ENCODE results near the gene ATP6V1B1. TPM values are rescaled to one million over a fixed set of nuclear protein-coding genes. Genes with fewer than 3 reads are reported as not detected.

Gene ATP6V1B1
- total and polyA plus RNA-seq, 2 of the 4 experiments (the other 2 are of a cell fraction): 1.3 TPM; not detected in 1

GRCh38 chr2:70905443-70906421 is 30.0 kb upstream of the ATP6V1B1 start:
- Histone ChIP-seq H3K4me3 (ENCODE audit: insufficient read depth, low read depth, low read length) (no peak overlapping the region), H4K5ac (ENCODE audit: low read depth, low read length) (no peak overlapping the region), H2BK5ac (ENCODE audit: low read depth, low read length, poor library complexity, severe bottlenecking) (no peak overlapping the region), H2BK20ac (ENCODE audit: low read depth, low read length) (no peak overlapping the region), H3K4me1 (ENCODE audit: control insufficient read depth, insufficient read depth, low read length) (peaks cover 4% of the 10 kb centered on the region; the same call in 1 of the 2 replicates), H3K9ac (ENCODE audit: low read depth, low read length) (no peak overlapping the region), H3K14ac (replicated peaks; ENCODE audit: low read depth, low read length) (no peak overlapping the region), H4K91ac (ENCODE audit: insufficient read depth, low read depth, low read length) (no peak overlapping the region), H3K9me3 (ENCODE audit: control insufficient read depth, insufficient read depth, low read length) (no peaks in the 10 kb centered on the region), H2AK9ac (replicated peaks; ENCODE audit: low read depth, low read length, poor library complexity) (no peak overlapping the region), H2BK15ac (ENCODE audit: low read depth, low read length) (no peak overlapping the region), H3K9me1 (ENCODE audit: insufficient read depth, low read length) (no peaks in the 10 kb centered on the region), H3K23ac (ENCODE audit: low read depth, low read length) (no peak overlapping the region), H3K27ac (ENCODE audit: insufficient read depth, low read length) (no peak overlapping the region), H3K4ac (ENCODE audit: low read depth, low read length) (no peak overlapping the region), H4K8ac (ENCODE audit: low read depth in 2 of 2, low read length in 2 of 2) (no peak overlapping the region), H2AFZ (replicated peaks; ENCODE audit: low read length, poor library complexity) (no peak overlapping the region), H4K20me1 (ENCODE audit: insufficient read depth, low read length) (no peaks in the 10 kb centered on the region; the same call in 1 of the 2 replicates), H3K27me3 (ENCODE audit: control insufficient read depth, insufficient read depth, low read length) (peaks cover 8% of the 10 kb centered on the region; the same call in 1 of the 2 replicates), H2BK120ac (ENCODE audit: low read depth, low read length) (no peak overlapping the region), H3K79me1 (ENCODE audit: low read depth in 1 of 2, low read length in 2 of 2) (peaks cover 7 to 16% of the 10 kb centered on the region in 2 experiments; a peak in 2 of 4 replicates), H3K36me3 (ENCODE audit: control insufficient read depth, insufficient read depth, low read length) (no peaks in the 10 kb centered on the region; the same call in 1 of the 2 replicates), H3K18ac (ENCODE audit: low read depth, low read length) (no peak overlapping the region), H2AK5ac (ENCODE audit: low read depth, low read length) (no peak overlapping the region), H3K4me2 (ENCODE audit: low read depth, low read length) (no peak overlapping the region), H3K56ac (ENCODE audit: extremely low read depth, insufficient read depth, low read length) (no peak overlapping the region)
- DNase-seq (no peak), ATAC-seq (ENCODE audit: low read depth) (no peak)
- WGBS, 2 experiments (ENCODE audit: extremely low coverage in 2 of 2, insufficient read length in 1 of 2): 89% methylated on average over 4 of the region's 18 CpGs; no CpG with 5 or more reads in 1 of the 2 experiments
- ChIA-PET CTCF (no interaction called here), POLR2A (ENCODE audit: unreplicated experiment) (no interaction called here)
- in situ Hi-C loops (cut with MboI; ENCODE audit: low sequenced_read_pairs): no loop called here
- dilution Hi-C loops (cut with HindIII; ENCODE audit: low sequenced_read_pairs, unreplicated experiment): no loop called here
- intact Hi-C loops (cut with micrococcal nuclease): no loop called here
- no TSS peak for BruUV-seq (replicated peaks)
- TF ChIP-seq MAFK (IDR thresholded peaks at IDR 0.05; ENCODE audit: low read depth, low read length) (no peak), NFE2L2 (IDR thresholded peaks at IDR 0.05; ENCODE audit: low read depth, low read length) (no peak), RAD21 (IDR thresholded peaks at IDR 0.05; ENCODE audit: low read length) (no peak), BHLHE40 (IDR thresholded peaks at IDR 0.05; ENCODE audit: low read depth, low read length) (no peak), CEBPB (IDR thresholded peaks at IDR 0.05; ENCODE audit: low read depth, low read length) (no peak), RCOR1 (IDR thresholded peaks at IDR 0.05; ENCODE audit: insufficient replicate concordance, low read length) (no peak), CTCF (conservative IDR thresholded peaks at IDR 0.05; ENCODE audit: low read depth, low read length) (no peak), RFX5 (IDR thresholded peaks at IDR 0.05; ENCODE audit: low read depth, low read length) (no peak), MXI1 (IDR thresholded peaks at IDR 0.05; ENCODE audit: borderline replicate concordance, low read depth, low read length) (no peak), CHD1 (IDR thresholded peaks at IDR 0.05; ENCODE audit: low read depth, low read length) (no peak), USF2 (IDR thresholded peaks at IDR 0.05; ENCODE audit: low read depth, low read length) (no peak), MAZ (IDR thresholded peaks at IDR 0.05; ENCODE audit: borderline replicate concordance, low read depth, low read length) (no peak), FOS (IDR thresholded peaks at IDR 0.05; ENCODE audit: low read depth, low read length) (no peak), SMC3 (IDR thresholded peaks at IDR 0.05; ENCODE audit: low read depth, low read length) (no peak)

All from IMR-90 (cell line).